ENCODE data around the gene SNX4. TPM values are rescaled to one million over a fixed set of nuclear protein-coding genes. Genes with fewer than 3 reads are reported as not detected.

The SNX4 gene
- total and polyA plus RNA-seq, 2 of the 4 experiments (the other 2 are of a cell fraction): 10.7 to 25.6 TPM

DNA sequence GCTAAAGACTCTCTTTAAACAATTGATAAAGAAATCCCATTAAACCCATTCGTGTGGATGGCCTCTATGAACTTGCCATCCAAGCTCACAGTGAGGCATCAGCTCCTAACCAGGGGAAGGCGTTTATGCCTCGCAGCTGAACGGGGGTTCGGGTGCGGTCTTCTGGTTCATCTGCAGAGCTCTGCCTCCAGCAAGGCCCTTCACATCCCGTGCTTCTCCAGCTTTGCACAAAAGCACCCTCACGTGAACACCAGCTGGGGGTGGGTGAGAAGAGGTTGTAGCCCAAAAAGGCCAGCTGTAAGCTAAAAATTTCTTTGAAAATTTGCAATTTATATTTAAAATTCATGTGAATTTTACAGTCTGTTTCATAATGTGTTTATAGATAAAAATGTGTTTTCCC, 105.3 kb downstream of the SNX4 start:
- no peak overlapping the region for H3K4me3 ChIP-seq (ENCODE audit: insufficient read depth, low read depth, low read length)

More for the DNA sequence above, 105.3 kb downstream of the SNX4 start:
- H3K27ac ChIP-seq (ENCODE audit: insufficient read depth, low read length): no peak overlapping the region
- BruUV-seq (replicated peaks): no TSS peak
- no peak overlapping the region for H2BK20ac ChIP-seq (ENCODE audit: low read depth, low read length)
- no peak overlapping the region for H4K5ac ChIP-seq (ENCODE audit: low read depth, low read length)
- H3K18ac ChIP-seq (ENCODE audit: low read depth, low read length): no peak overlapping the region
- H3K9me3 ChIP-seq (ENCODE audit: control insufficient read depth, insufficient read depth, low read length): no peaks in the 10 kb centered on the region
- H3K36me3 ChIP-seq (ENCODE audit: control insufficient read depth, insufficient read depth, low read length): no peaks in the 10 kb centered on the region
- H4K20me1 ChIP-seq (ENCODE audit: insufficient read depth, low read length): no peaks in the 10 kb centered on the region
- H3K56ac ChIP-seq (ENCODE audit: extremely low read depth, insufficient read depth, low read length): no peak overlapping the region
- H2AK5ac ChIP-seq (ENCODE audit: low read depth, low read length): no peak overlapping the region
- no CpG with 5 or more reads among the region's 8 CpGs for WGBS, 2 experiments (ENCODE audit: extremely low coverage in 2 of 2, insufficient read length in 1 of 2)
- peaks cover 5% of the 10 kb centered on the region for H3K27me3 ChIP-seq (ENCODE audit: control insufficient read depth, insufficient read depth, low read length)
- H2AK9ac ChIP-seq (replicated peaks; ENCODE audit: low read depth, low read length, poor library complexity): no peak overlapping the region
- H2BK5ac ChIP-seq (ENCODE audit: low read depth, low read length, poor library complexity, severe bottlenecking): no peak overlapping the region
- ATAC-seq (ENCODE audit: low read depth) (no peak), DNase-seq (no peak)
- H2BK15ac ChIP-seq (ENCODE audit: low read depth, low read length): no peak overlapping the region
- TF ChIP-seq MAZ (IDR thresholded peaks at IDR 0.05; ENCODE audit: borderline replicate concordance, low read depth, low read length) (no peak), FOS (IDR thresholded peaks at IDR 0.05; ENCODE audit: low read depth, low read length) (no peak), MXI1 (IDR thresholded peaks at IDR 0.05; ENCODE audit: borderline replicate concordance, low read depth, low read length) (no peak), CHD1 (IDR thresholded peaks at IDR 0.05; ENCODE audit: low read depth, low read length) (no peak), BHLHE40 (IDR thresholded peaks at IDR 0.05; ENCODE audit: low read depth, low read length) (no peak), NFE2L2 (IDR thresholded peaks at IDR 0.05; ENCODE audit: low read depth, low read length) (no peak), CEBPB (IDR thresholded peaks at IDR 0.05; ENCODE audit: low read depth, low read length) (no peak), RFX5 (IDR thresholded peaks at IDR 0.05; ENCODE audit: low read depth, low read length) (no peak), POLR2A (IDR thresholded peaks at IDR 0.05; ENCODE audit: low read depth, low read length) (no peak), RCOR1 (IDR thresholded peaks at IDR 0.05; ENCODE audit: insufficient replicate concordance, low read length) (no peak), MAFK (IDR thresholded peaks at IDR 0.05; ENCODE audit: low read depth, low read length) (no peak), RAD21 (IDR thresholded peaks at IDR 0.05; ENCODE audit: low read length) (no peak), SMC3 (IDR thresholded peaks at IDR 0.05; ENCODE audit: low read depth, low read length) (no peak)
- TF ChIP-seq, protein P1, sequence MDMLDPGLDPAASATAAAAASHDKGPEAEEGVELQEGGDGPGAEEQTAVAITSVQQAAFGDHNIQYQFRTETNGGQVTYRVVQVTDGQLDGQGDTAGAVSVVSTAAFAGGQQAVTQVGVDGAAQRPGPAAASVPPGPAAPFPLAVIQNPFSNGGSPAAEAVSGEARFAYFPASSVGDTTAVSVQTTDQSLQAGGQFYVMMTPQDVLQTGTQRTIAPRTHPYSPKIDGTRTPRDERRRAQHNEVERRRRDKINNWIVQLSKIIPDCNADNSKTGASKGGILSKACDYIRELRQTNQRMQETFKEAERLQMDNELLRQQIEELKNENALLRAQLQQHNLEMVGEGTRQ (IDR thresholded peaks at IDR 0.05; ENCODE audit: low read depth, low read length): no peak
- TF ChIP-seq, protein P2, sequence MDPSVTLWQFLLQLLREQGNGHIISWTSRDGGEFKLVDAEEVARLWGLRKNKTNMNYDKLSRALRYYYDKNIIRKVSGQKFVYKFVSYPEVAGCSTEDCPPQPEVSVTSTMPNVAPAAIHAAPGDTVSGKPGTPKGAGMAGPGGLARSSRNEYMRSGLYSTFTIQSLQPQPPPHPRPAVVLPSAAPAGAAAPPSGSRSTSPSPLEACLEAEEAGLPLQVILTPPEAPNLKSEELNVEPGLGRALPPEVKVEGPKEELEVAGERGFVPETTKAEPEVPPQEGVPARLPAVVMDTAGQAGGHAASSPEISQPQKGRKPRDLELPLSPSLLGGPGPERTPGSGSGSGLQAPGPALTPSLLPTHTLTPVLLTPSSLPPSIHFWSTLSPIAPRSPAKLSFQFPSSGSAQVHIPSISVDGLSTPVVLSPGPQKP (IDR thresholded peaks at IDR 0.05; ENCODE audit: borderline replicate concordance, low read depth, low read length): no peak
- TF ChIP-seq, protein P3, sequence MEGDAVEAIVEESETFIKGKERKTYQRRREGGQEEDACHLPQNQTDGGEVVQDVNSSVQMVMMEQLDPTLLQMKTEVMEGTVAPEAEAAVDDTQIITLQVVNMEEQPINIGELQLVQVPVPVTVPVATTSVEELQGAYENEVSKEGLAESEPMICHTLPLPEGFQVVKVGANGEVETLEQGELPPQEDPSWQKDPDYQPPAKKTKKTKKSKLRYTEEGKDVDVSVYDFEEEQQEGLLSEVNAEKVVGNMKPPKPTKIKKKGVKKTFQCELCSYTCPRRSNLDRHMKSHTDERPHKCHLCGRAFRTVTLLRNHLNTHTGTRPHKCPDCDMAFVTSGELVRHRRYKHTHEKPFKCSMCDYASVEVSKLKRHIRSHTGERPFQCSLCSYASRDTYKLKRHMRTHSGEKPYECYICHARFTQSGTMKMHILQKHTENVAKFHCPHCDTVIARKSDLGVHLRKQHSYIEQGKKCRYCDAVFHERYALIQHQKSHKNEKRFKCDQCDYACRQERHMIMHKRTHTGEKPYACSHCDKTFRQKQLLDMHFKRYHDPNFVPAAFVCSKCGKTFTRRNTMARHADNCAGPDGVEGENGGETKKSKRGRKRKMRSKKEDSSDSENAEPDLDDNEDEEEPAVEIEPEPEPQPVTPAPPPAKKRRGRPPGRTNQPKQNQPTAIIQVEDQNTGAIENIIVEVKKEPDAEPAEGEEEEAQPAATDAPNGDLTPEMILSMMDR (conservative IDR thresholded peaks at IDR 0.05; ENCODE audit: low read depth, low read length): no peak
- ChIA-PET POLR2A (ENCODE audit: unreplicated experiment) (no interaction called here), CTCF (interaction anchor here (0.6 kb wide), 1 partner anchor 23 kb away, joined by 3 read pairs; no protein-coding TSS in a partner anchor)
- dilution Hi-C loops (cut with HindIII; ENCODE audit: low sequenced_read_pairs, unreplicated experiment) (no loop called here), in situ Hi-C loops (cut with MboI; ENCODE audit: low sequenced_read_pairs) (no loop called here), intact Hi-C loops (cut with micrococcal nuclease) (no loop called here)
- H4K8ac ChIP-seq (ENCODE audit: low read depth in 2 of 2, low read length in 2 of 2): no peak overlapping the region
- no peak overlapping the region for H3K23ac ChIP-seq (ENCODE audit: low read depth, low read length)
- H3K4me1 ChIP-seq (ENCODE audit: control insufficient read depth, insufficient read depth, low read length): no peaks in the 10 kb centered on the region
- no peak overlapping the region for H2BK120ac ChIP-seq (ENCODE audit: low read depth, low read length)
- H3K9ac ChIP-seq (ENCODE audit: low read depth, low read length): no peak overlapping the region
- H4K91ac ChIP-seq (ENCODE audit: insufficient read depth, low read depth, low read length): no peak overlapping the region
- H2AFZ ChIP-seq (replicated peaks; ENCODE audit: low read length, poor library complexity): no peak overlapping the region
- no peaks in the 10 kb centered on the region for H3K79me1 ChIP-seq (ENCODE audit: low read depth in 1 of 2, low read length in 2 of 2)
- H3K9me1 ChIP-seq (ENCODE audit: insufficient read depth, low read length): no peaks in the 10 kb centered on the region
- no peak overlapping the region for H3K14ac ChIP-seq (replicated peaks; ENCODE audit: low read depth, low read length)
- H3K4ac ChIP-seq (ENCODE audit: low read depth, low read length): no peak overlapping the region
- no peak overlapping the region for H3K4me2 ChIP-seq (ENCODE audit: low read depth, low read length)
